GM18909 (cell line): ENCODE results near the gene PLEKHG5.
"Not testable (repeated sequence)": the region's sequence is repeated elsewhere in the genome, so short reads cannot be mapped to it uniquely, and the experiment has no call there.

ENCODE experiments used
- ATAC-seq: cut with Tn5 transposase; IDR thresholded peaks from one replicate; pipeline ENCODE4 v1.9.1; 2021; ENCODE audit warnings: mild to moderate bottlenecking; ENCODE audit not compliant: unreplicated experiment, poor library complexity

Gene PLEKHG5

GRCh38 chr1:6498576-6499111 is 7.2 kb upstream of the PLEKHG5 start:
- no peak for ATAC-seq

- no peak for ATAC-seq
These were observed 6.6 kb upstream of the PLEKHG5 start for GRCh38 chr1:6497867-6498575.

- ATAC-seq: no peak
These were observed 5.9 kb upstream of the PLEKHG5 start for GRCh38 chr1:6497215-6497866.

GRCh38 chr1:6496890-6497214 is 5.4 kb upstream of the PLEKHG5 start:
- no peak for ATAC-seq

- no peak for ATAC-seq
These were observed 4.9 kb upstream of the PLEKHG5 start for GRCh38 chr1:6496365-6496721.

- ATAC-seq: no peak
These were observed 4.3 kb upstream of the PLEKHG5 start for GRCh38 chr1:6495540-6496364.

- ATAC-seq: no peak
These were observed 3.6 kb upstream of the PLEKHG5 start for GRCh38 chr1:6495041-6495441.

GRCh38 chr1:6494627-6495026 is 3.2 kb upstream of the PLEKHG5 start:
- no peak for ATAC-seq

- ATAC-seq: not testable (repeated sequence)
These were observed 2.4 kb upstream of the PLEKHG5 start for GRCh38 chr1:6493834-6494223.

GRCh38 chr1:6491966-6492365 is 499 bp upstream of the PLEKHG5 start:
- ATAC-seq: no peak

GRCh38 chr1:6491081-6491449 is 402 bp downstream of the PLEKHG5 start:
- no peak for ATAC-seq

GRCh38 chr1:6490181-6491080 is 1.0 kb downstream of the PLEKHG5 start:
- ATAC-seq: peak; percentile 61

- ATAC-seq: peak; percentile 63
These were observed 1.7 kb downstream of the PLEKHG5 start for GRCh38 chr1:6489799-6490180.

- ATAC-seq: no peak
These were observed 2.1 kb downstream of the PLEKHG5 start for GRCh38 chr1:6489383-6489765.

GRCh38 chr1:6488602-6489382 is 2.7 kb downstream of the PLEKHG5 start:
- no peak for ATAC-seq

- no peak for ATAC-seq
These were observed 3.5 kb downstream of the PLEKHG5 start for GRCh38 chr1:6487804-6488484.

- peak; percentile 47 for ATAC-seq
These were observed 4.9 kb downstream of the PLEKHG5 start for GRCh38 chr1:6486433-6487011.

GRCh38 chr1:6485168-6486101 is 6.0 kb downstream of the PLEKHG5 start:
- ATAC-seq: no peak
